Measurements from ENCODE around the gene CDC6. TPM values are rescaled to one million over a fixed set of nuclear protein-coding genes. Genes with fewer than 3 reads are reported as not detected.

CDC6 gene
- total and polyA plus RNA-seq, 2 of the 8 experiments (the other 6 are each of a cell fraction or from before 2014, with no cell fraction given): 50.5 to 140 TPM

- TF ChIP-seq TBP (IDR thresholded peaks at IDR 0.05; ENCODE audit: low read depth, low read length) (no peak), JUN (IDR thresholded peaks at IDR 0.05; ENCODE audit: low read depth, low read length) (no peak)
These were observed 32.2 kb downstream of the CDC6 start (continued) for GRCh38 chr17:40319651-40320540.
